HG03045 (cell line): ENCODE data around the gene FCAR.
"Not testable (repeated sequence)": the region's sequence is repeated elsewhere in the genome, so short reads cannot be mapped to it uniquely, and the experiment has no call there.

Experiments used
- ATAC-seq: cut with Tn5 transposase; IDR thresholded peaks from one replicate; pipeline ENCODE4 v1.9.1; 2021; ENCODE audit warnings: mild to moderate bottlenecking, moderate library complexity; ENCODE audit not compliant: unreplicated experiment

Gene FCAR

GRCh38 chr19:54873990-54874389, at the start of gene FCAR:
FCAR (plus strand) TSS chr19:54874235; CDS start chr19:54874290, 55 bp downstream.
- ATAC-seq, result no peak

DNA sequence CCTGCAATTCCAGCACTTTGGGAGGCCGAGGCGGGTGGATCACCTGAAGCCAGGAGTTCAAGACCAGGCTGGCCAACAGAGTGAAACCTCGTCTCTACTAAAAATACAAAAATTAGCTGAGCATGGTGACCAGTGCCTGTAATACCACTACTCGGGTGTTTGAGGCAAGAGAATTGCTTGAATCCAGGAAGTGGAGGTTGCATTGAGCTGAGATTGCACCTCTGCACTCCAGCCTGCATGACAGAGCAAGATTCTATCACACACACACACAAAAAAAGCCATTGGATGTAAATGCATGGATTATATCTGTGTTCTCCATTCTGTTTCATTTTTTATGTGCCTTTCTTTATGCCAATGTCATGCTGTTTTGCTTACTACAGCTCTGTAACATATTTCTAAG, 49.6 kb upstream of the FCAR start:
- ATAC-seq, result not testable (repeated sequence)

GRCh38 chr19:54825326-54825725, 48.7 kb upstream of the FCAR start:
- ATAC-seq, result not testable (repeated sequence)

DNA sequence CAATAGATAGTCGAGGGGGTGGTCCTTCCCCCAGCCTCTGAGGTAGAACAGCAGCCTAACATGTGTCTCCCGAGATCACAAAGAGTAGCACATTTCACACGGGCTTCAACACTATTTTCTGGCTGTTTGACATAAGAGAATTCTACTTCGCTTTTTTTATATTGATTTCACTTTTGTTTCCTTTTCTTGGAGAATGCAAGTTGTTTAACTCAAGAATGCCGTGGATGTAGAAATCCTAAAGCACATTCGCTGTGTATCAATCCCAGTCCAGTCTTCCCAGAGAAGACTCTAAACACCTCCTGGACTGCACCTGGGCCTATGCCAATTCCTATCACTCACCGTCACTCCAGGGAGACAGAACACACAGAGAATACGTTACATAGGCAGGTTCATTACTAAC, 46.0 kb upstream of the FCAR start:
- ATAC-seq, result not testable (repeated sequence)

GRCh38 chr19:54832496-54832895, 41.5 kb upstream of the FCAR start, which contains the start of gene KIR2DS4:
KIR2DS4 (plus strand) TSS chr19:54832676.
- ATAC-seq, result not testable (repeated sequence)

DNA sequence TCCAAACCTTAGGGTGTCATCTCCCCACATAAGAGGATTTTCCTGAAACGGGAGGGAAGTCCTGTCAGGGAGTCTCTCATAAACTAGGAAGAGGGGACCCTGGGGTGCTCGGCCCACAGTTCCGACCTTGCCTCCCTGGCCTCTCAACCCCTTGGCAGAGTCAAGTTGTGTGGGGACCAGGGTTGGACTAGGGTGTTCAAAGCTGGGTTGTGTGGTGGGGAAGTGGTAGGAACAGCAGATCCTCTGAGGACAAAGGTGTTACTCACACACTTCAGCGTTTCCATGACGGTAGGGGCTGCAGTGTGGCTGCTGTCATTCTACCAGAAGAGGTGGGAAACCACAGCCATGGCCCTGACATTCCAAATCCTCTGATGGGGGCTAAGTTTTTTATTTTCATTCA, 38.9 kb upstream of the FCAR start:
- ATAC-seq, result not testable (repeated sequence)

GRCh38 chr19:54837522-54837921, 36.5 kb upstream of the FCAR start:
- ATAC-seq, result not testable (repeated sequence)

- not testable (repeated sequence) for ATAC-seq
Observed at GRCh38 chr19:54843171-54843570, 30.9 kb upstream of the FCAR start.

- not testable (repeated sequence) for ATAC-seq
Observed at GRCh38 chr19:54850061-54850640, 23.9 kb upstream of the FCAR start, which contains the start of gene KIR3DL2. KIR3DL2 (plus strand) TSS chr19:54850443; CDS start chr19:54850476, 33 bp downstream.

DNA sequence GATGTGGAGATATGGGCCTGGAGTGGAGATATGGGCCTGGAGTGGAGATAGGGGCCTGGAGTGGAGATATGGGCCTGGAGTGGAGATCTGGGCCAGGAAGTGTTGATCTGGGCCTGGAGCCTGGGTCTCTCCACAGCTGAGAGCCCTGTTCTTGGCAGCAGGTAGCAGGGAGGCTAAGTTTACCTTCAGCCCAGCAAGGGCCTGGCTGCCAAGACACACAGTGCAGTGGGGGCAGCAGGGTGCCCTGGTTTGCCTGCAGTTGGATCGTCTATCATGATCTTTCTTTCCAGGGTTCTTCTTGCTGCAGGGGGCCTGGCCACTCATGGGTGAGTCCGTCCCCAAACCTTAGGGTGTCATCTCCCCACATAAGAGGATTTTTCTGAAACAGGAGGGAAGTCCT, 23.1 kb upstream of the FCAR start:
- no peak for ATAC-seq

- ATAC-seq, result no peak
Observed at GRCh38 chr19:54851353-54851752, 22.7 kb upstream of the FCAR start.

DNA sequence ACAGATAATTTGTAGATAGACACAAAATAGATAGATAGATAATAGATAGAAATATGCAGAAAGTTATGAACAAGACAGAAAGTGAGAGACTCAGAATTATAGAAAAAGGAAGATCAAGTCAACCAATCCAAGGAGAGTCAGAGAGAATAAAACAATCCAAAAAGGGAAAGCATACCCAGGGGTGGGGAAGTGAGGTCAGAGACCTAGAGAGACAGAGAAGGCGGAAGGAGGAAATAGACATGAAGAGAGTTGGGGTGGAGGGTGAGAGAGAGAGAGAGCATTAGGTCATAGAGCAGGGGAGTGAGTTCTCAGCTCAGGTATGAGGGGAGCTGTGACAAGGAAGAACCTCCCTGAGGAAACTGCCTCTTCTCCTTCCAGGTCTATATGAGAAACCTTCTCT, 18.8 kb upstream of the FCAR start:
- ATAC-seq, result not testable (repeated sequence)

DNA sequence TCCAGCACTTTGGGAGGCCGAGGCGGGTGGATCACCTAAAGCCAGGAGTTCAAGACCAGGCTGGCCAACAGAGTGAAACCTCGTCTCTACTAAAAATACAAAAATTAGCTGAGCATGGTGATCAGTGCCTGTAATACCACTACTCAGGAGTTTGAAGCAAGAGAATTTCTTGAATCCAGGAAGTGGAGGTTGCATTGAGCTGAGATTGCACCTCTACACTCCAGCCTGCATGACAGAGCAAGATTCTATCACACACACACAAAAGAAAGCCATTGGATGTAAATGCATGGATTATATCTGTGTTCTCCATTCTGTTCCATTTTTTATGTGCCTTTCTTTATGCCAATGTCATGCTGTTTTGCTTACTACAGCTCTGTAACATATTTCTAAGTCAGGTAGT, 15.6 kb upstream of the FCAR start:
- not testable (repeated sequence) for ATAC-seq

DNA sequence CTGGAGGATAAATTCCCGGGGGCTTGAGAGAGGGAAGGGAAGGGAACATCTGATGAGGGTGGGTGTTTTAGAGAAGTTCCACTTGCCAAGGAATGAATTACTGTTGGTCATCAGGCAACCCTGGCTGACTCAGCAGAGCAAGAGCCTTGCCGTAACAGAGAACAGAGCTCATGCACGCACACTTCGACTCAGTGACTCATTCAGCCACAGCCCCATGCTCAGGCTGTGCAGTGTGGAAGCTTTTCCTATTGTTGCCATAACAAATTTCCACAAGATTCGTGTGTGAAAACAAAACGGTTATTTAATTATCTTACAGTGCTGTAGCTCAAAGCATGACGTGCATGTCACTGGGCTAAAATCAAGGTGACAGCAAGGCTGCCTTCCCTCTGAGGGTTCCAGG, 14.6 kb upstream of the FCAR start:
- ATAC-seq, result not testable (repeated sequence)

DNA sequence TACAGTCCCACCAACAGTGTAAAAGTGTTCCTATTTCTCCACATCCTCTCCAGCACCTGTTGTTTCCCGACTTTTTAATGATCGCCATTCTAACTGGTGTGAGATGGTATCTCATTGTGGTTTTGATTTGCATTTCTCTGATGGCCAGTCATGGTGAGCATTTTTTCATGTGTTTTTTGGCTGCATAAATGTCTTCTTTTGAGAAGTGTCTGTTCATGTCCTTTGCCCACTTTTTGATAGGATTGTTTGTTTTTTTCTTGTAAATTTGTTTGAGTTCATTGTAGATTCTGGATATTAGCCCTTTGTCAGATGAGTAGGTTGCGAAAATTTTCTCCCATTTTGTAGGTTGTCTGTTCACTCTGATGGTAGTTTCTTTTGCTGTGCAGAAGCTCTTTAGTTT, 10.6 kb upstream of the FCAR start:
- not testable (repeated sequence) for ATAC-seq

DNA sequence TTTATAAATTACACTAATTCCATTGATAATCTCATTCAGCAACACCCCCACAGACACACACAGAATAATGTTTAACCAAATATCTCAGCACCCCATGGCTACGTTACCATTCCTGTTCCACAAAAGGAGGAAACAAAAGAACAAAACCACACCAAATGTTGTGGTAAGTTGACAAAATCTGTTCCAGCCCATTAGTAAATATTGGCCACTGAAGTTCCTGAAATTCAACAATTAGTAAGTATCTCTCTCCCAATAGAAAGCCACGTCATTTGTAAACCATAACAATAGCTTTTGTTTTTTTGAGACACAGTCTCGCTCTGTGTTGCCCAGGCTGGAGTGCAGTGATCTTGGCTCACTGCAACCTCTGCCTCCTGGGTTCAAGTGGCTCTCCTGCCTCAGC, 2.3 kb upstream of the FCAR start:
- no peak for ATAC-seq

DNA sequence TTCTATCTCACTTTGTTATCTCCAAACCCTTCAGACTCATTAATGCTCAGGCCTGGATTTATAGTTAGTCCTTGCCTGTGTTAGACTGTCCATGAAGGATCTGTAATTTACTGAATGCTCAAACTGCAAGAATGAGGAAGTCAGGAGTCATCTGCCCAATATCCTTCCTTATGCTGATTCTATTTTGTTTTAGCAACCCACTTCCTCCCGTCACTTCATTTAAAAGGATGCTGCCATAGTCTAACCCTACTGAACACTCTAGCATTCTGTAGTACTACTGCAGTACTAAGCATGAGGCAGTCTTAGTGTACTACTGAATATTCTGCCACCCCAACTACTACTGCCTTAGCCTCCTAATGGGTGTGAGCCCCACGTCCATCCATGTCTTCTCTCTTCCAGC, 1.5 kb downstream of the FCAR start:
- no peak for ATAC-seq

GRCh38 chr19:54877471-54877870, 3.4 kb downstream of the FCAR start:
- ATAC-seq, result no peak

- ATAC-seq, result no peak
Observed at GRCh38 chr19:54881884-54882283, 7.8 kb downstream of the FCAR start.

DNA sequence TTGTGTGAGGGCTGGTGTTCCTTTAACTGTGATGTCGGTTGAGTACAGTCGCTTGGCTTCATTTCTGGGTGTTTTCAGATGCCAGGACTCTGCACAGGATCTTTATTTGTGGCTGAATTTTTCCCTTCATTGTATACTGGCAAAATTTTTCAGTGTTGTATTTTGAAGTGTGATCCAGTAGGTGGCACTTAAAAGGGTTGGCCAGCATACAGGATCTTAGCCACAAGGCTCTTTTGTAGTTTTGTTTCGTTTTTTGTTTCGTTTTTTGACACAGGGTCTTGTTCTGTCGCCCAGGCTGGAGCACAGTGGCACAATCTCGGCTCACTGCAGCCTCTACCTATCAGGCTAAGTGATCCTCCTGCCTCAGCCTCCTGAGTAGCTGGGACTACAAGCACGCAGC, 8.7 kb downstream of the FCAR start:
- ATAC-seq, result no peak

- no peak for ATAC-seq
Observed at GRCh38 chr19:54883228-54883627, 9.2 kb downstream of the FCAR start.

- no peak for ATAC-seq
Observed at GRCh38 chr19:54888239-54888638, 14.2 kb downstream of the FCAR start.

DNA sequence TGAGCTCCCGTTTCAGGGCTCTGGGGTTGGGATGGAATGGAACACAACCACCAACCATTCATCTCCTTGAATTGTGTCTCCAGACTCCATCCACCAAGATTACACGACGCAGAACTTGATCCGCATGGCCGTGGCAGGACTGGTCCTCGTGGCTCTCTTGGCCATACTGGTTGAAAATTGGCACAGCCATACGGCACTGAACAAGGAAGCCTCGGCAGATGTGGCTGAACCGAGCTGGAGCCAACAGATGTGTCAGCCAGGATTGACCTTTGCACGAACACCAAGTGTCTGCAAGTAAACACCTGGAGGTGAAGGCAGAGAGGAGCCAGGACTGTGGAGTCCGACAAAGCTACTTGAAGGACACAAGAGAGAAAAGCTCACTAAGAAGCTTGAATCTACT, 15.5 kb downstream of the FCAR start:
- no peak for ATAC-seq
